HEK293T (cell line): ENCODE data around the gene TCF7L2.

ENCODE experiments used
- BHLHE40 ChIP-seq: fragments of 450-650 bp; IDR thresholded peaks from 2 replicates; pipeline ENCODE4 v1.6.1; 2016; ENCODE audit warnings: mild to moderate bottlenecking, moderate library complexity, borderline replicate concordance
- SP1 ChIP-seq: fragments of 450-650 bp; IDR thresholded peaks from 2 replicates; pipeline ENCODE4 v1.6.1; 2017
- SUZ12 ChIP-seq: fragments of 450-650 bp; IDR thresholded peaks from 2 replicates; pipeline ENCODE4 v1.6.1; 2016; ENCODE audit warnings: mild to moderate bottlenecking

- TF ChIP-seq SUZ12 (no peak), SP1 (no peak), BHLHE40 (no peak)
These were observed 171.1 kb downstream of the TCF7L2 start for GRCh38 chr10:113121153-113121552.
